ENCODE results near the gene DEFB110. TPM values are rescaled to one million over a fixed set of nuclear protein-coding genes. Genes with fewer than 3 reads are reported as not detected.

The DEFB110 gene
- total RNA-seq, 2 donors from 2014 or later, result not detected

GRCh38 chr6:49978332-49979226, 43.2 kb downstream of the DEFB110 start:
- H3K27me3 Mint-ChIP-seq (ENCODE audit: insufficient read depth), result no peaks in the 10 kb centered on the region
- no peak overlapping the region for H3K9ac ChIP-seq (ENCODE audit: extremely low read depth, low read length, poor library complexity, severe bottlenecking)
- no peaks in the 10 kb centered on the region for H3K9me3 Mint-ChIP-seq
- no peaks in the 10 kb centered on the region for H3K4me1 ChIP-seq (ENCODE audit: control insufficient read depth, insufficient read depth, low read length)
- no peak overlapping the region for H3K4me3 ChIP-seq (ENCODE audit: low read length)
- TF ChIP-seq, protein P1, sequence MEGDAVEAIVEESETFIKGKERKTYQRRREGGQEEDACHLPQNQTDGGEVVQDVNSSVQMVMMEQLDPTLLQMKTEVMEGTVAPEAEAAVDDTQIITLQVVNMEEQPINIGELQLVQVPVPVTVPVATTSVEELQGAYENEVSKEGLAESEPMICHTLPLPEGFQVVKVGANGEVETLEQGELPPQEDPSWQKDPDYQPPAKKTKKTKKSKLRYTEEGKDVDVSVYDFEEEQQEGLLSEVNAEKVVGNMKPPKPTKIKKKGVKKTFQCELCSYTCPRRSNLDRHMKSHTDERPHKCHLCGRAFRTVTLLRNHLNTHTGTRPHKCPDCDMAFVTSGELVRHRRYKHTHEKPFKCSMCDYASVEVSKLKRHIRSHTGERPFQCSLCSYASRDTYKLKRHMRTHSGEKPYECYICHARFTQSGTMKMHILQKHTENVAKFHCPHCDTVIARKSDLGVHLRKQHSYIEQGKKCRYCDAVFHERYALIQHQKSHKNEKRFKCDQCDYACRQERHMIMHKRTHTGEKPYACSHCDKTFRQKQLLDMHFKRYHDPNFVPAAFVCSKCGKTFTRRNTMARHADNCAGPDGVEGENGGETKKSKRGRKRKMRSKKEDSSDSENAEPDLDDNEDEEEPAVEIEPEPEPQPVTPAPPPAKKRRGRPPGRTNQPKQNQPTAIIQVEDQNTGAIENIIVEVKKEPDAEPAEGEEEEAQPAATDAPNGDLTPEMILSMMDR (conservative IDR thresholded peaks at IDR 0.05), result no peak
- no peaks in the 10 kb centered on the region for H3K36me3 Mint-ChIP-seq (ENCODE audit: low read depth)
- 82% methylated on average over 2 of the region's 3 CpGs; no CpG with 5 or more reads in 1 of the 2 experiments for WGBS, 2 experiments (ENCODE audit: insufficient coverage in 1 of 2, insufficient read length in 1 of 2)
- no peaks in the 10 kb centered on the region for H3K4me1 Mint-ChIP-seq
- H3K27ac ChIP-seq (ENCODE audit: low read depth, low read length), result no peak overlapping the region
- no peaks in the 10 kb centered on the region for H3K27me3 ChIP-seq (ENCODE audit: control insufficient read depth, insufficient read depth, low read length, poor library complexity, severe bottlenecking)
- no peak overlapping the region for H3K27ac Mint-ChIP-seq
- H3K36me3 ChIP-seq (ENCODE audit: control insufficient read depth, insufficient read depth, low read length), result no peaks in the 10 kb centered on the region
- no peak overlapping the region for H3K4me3 Mint-ChIP-seq
- H3K9me3 ChIP-seq (ENCODE audit: control insufficient read depth, low read length), result no peaks in the 10 kb centered on the region
- DNase-seq, result no peak

DNA sequence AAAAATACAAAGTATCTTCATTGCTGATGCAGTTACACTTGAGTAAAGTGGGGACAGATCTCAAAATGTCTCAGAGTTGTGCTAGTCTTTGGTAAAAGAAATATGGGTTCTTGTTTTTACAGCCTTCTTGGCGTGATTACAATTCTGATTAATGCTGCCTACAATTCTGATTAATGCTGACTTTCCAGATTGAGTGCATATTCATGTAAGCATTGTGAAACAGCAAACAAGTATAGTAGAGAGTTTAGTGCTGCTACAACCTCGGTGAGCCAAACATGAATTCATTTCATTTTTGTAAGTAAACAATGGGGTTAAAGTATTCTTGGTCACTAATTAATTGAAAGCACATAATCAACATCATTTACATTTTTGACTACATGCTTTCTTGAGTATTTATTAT, 52.2 kb downstream of the DEFB110 start, which contains the start of gene DEFB113:
Gene DEFB113 (minus strand): TSS at position 21 of the 400 bp plus-strand sequence. CDS start 0 bp downstream, at position 21.
- no peaks in the 10 kb centered on the region for H3K27me3 Mint-ChIP-seq (ENCODE audit: insufficient read depth)
- WGBS, 2 experiments (ENCODE audit: insufficient coverage in 1 of 2, insufficient read length in 1 of 2), result 88 to 100% methylated on average over 2 of the region's 2 CpGs

More for the DNA sequence above, 52.2 kb downstream of the DEFB110 start, which contains the start of gene DEFB113:
- no peak for DNase-seq
- Mint-ChIP-seq H3K4me1 (no peaks in the 10 kb centered on the region), H3K4me3 (no peak within 1 kb of the TSS), H3K9me3 (no peaks in the 10 kb centered on the region), H3K36me3 (ENCODE audit: low read depth) (no peaks in the 10 kb centered on the region), H3K27ac (no peak within 1 kb of the TSS)
- TF ChIP-seq, protein P1 (conservative IDR thresholded peaks at IDR 0.05), result no peak
- Histone ChIP-seq H3K9me3 (ENCODE audit: control insufficient read depth, low read length) (no peaks in the 10 kb centered on the region), H3K4me1 (ENCODE audit: control insufficient read depth, insufficient read depth, low read length) (no peaks in the 10 kb centered on the region), H3K27me3 (ENCODE audit: control insufficient read depth, insufficient read depth, low read length, poor library complexity, severe bottlenecking) (no peaks in the 10 kb centered on the region), H3K9ac (ENCODE audit: extremely low read depth, low read length, poor library complexity, severe bottlenecking) (no peak within 1 kb of the TSS), H3K27ac (ENCODE audit: low read depth, low read length) (no peak within 1 kb of the TSS), H3K4me3 (ENCODE audit: low read length) (no peak within 1 kb of the TSS), H3K36me3 (ENCODE audit: control insufficient read depth, insufficient read depth, low read length) (no peaks in the 10 kb centered on the region)

Other genes with a start within 250 kb of the DEFB110 start
- not detected for gene PGK2, start 234.7 kb downstream of the DEFB110 start, total RNA-seq
- gene CRISP1, start 155.5 kb downstream of the DEFB110 start, total RNA-seq, result not detected
- gene DEFB114, start 57.8 kb downstream of the DEFB110 start, total RNA-seq, result not detected
- gene DEFB113, start 52.4 kb downstream of the DEFB110 start, total RNA-seq, result not detected
- not detected for gene DEFB112, start 27.9 kb upstream of the DEFB110 start, total RNA-seq

Measured in endodermal cell (in vitro differentiated cells).